ENCODE measurements around the gene OSBPL10.

- no peak for TF ChIP-seq PAX5 (IDR thresholded peaks at IDR 0.05; ENCODE audit: insufficient read depth, low read length, severe bottlenecking)
- TF ChIP-seq TAF1 (IDR thresholded peaks at IDR 0.05; ENCODE audit: low read depth, low read length) = no peak
- no peak for TF ChIP-seq POLR2A (IDR thresholded peaks at IDR 0.05; ENCODE audit: low read depth, low read length)
- no peak for TF ChIP-seq POLR2AphosphoS5 (IDR thresholded peaks at IDR 0.05; ENCODE audit: low read depth, low read length)
- TF ChIP-seq SPI1 (IDR thresholded peaks at IDR 0.05; ENCODE audit: low read depth, low read length) = no peak
Measured at GRCh38 chr3:31875437-31875836, 105.6 kb downstream of the OSBPL10 start.
